ENCODE measurements around the gene STIM1.

Gene STIM1

DNA sequence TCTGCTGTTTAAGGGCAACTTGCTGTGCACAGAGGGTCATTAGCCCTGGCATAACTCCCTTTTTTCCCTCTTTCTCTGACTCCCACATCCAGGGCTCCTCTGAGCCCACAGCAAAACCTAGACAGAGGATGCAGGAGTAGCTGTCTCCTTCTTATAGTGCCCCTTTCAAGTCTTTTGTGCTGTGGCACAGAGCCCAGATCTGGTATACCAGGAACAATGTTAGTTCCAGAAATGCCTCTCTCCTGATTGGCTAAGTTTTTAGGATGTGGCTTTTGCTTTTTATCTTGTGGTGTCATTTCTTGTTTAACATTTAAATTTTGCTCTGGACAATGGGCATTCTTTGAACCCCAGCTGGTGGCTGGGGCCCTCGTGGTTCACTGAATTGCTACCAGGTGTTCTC, 213.5 kb downstream of the STIM1 start:
- Histone ChIP-seq H3K36me3 (ENCODE audit: control insufficient read depth, insufficient read depth, low read length) (peaks cover 4% of the 10 kb centered on the region), H3K27ac (ENCODE audit: low read depth, low read length) (no peak overlapping the region), H3K9ac (ENCODE audit: low read length) (no peak overlapping the region), H3K4me1 (ENCODE audit: control insufficient read depth, insufficient read depth, low read length) (peaks cover 31% of the 10 kb centered on the region), H3K27me3 (ENCODE audit: control insufficient read depth, insufficient read depth, low read length) (no peaks in the 10 kb centered on the region), H3K4me3 (ENCODE audit: low read length) (no peak overlapping the region)

DNA sequence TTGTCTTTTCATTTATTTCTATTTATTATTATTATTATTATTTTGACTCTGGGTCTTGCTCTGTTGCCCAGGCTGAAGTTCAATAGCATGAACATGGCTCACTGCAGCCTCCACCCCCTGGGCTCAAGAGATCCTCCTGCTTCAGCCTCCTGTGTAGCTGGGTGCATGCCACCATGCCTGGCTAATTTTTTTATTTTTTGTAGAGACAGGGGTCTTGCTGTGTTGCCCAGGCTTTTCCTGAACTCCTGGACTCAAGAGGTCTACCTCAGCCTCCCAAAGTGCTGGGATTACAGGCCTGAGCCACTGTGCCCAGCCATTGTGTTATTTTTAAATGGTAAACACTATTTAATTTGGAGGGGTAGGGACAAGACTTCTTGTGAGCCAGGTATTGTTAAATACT, 215.9 kb downstream of the STIM1 start:
- Histone ChIP-seq H3K9ac (ENCODE audit: low read length) (no peak overlapping the region), H3K27ac (ENCODE audit: low read depth, low read length) (no peak overlapping the region), H3K36me3 (ENCODE audit: control insufficient read depth, insufficient read depth, low read length) (peaks cover 4% of the 10 kb centered on the region), H3K27me3 (ENCODE audit: control insufficient read depth, insufficient read depth, low read length) (no peaks in the 10 kb centered on the region), H3K4me1 (ENCODE audit: control insufficient read depth, insufficient read depth, low read length) (peaks cover 16% of the 10 kb centered on the region), H3K4me3 (ENCODE audit: low read length) (no peak overlapping the region)

DNA sequence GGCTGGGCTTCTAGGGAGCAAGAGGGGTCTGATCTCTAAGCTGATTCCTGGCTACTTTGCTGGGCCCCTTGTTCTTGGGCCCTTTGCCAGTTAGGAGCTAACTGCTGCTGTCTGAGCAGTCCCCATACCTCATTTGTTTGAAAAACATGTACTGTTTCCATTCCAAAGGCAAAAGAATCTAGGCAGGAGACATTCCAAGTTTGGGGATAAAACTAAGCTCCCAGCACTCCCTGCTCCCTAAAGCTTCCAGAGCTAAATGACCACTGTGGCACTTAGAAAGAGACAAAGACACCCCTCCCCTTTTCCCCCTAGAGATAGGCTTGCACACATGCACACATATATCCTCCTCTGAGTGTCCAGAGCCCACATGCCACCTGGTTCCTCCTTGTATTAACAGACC, 216.4 kb downstream of the STIM1 start:
- no peak overlapping the region for H3K27ac ChIP-seq (ENCODE audit: low read depth, low read length)
- H3K4me1 ChIP-seq (ENCODE audit: control insufficient read depth, insufficient read depth, low read length), result peaks cover 15% of the 10 kb centered on the region
- H3K27me3 ChIP-seq (ENCODE audit: control insufficient read depth, insufficient read depth, low read length), result no peaks in the 10 kb centered on the region
- H3K4me3 ChIP-seq (ENCODE audit: low read length), result no peak overlapping the region
- H3K9ac ChIP-seq (ENCODE audit: low read length), result no peak overlapping the region
- peaks cover 4% of the 10 kb centered on the region for H3K36me3 ChIP-seq (ENCODE audit: control insufficient read depth, insufficient read depth, low read length)

DNA sequence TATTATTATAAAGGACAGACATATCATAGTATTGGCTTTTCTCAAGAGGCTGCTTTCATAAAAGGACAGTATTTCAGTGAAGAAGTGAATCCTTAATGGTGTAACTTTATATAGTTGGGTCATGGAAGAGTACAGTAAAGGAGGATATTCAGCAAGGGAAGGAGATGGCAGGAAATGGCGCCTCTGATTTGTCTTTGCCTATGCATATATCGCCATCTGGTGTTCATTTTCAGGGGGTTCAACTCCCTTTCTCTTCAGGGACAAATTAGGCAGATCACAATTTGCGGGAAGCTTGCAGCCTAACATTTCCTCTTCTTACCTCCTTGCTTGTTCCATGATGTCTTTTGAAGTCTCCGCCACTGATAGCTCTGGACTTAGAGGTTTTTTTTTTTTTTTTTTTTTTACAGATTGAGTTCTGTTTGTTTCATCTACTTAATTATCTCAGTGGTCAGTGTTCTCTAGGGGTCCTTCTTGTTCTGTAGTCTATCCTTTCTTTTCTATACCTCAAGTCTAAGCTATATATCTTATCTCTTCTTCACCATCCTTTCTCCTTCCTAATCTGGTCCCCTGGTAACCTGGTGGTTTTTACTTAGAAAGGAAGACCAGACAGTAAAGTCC, 217.3 kb downstream of the STIM1 start:
- no peaks in the 10 kb centered on the region for H3K27me3 ChIP-seq (ENCODE audit: control insufficient read depth, insufficient read depth, low read length)
- peaks cover 15% of the 10 kb centered on the region for H3K4me1 ChIP-seq (ENCODE audit: control insufficient read depth, insufficient read depth, low read length)
- H3K27ac ChIP-seq (ENCODE audit: low read depth, low read length), result no peak overlapping the region
- H3K4me3 ChIP-seq (ENCODE audit: low read length), result no peak overlapping the region
- H3K9ac ChIP-seq (ENCODE audit: low read length), result no peak overlapping the region
- peaks cover 4% of the 10 kb centered on the region for H3K36me3 ChIP-seq (ENCODE audit: control insufficient read depth, insufficient read depth, low read length)

DNA sequence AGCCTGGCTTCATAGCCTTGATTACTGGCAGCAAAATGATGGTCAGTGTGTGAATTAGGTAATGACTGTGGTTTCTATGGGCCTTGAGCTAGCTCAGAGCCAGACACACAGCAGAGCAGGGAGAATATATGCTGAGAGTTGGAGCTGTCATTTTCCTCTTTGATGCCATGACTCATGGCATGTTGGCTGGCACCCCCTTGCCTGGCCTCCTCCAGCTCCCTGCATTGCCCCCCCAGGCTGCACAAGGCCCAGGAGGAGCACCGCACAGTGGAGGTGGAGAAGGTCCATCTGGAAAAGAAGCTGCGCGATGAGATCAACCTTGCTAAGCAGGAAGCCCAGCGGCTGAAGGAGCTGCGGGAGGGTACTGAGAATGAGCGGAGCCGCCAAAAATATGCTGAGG, 218.8 kb downstream of the STIM1 start:
- Histone ChIP-seq H3K27ac (ENCODE audit: low read depth, low read length) (no peak overlapping the region), H3K9ac (ENCODE audit: low read length) (no peak overlapping the region), H3K4me3 (ENCODE audit: low read length) (no peak overlapping the region), H3K4me1 (ENCODE audit: control insufficient read depth, insufficient read depth, low read length) (peaks cover 9% of the 10 kb centered on the region), H3K27me3 (ENCODE audit: control insufficient read depth, insufficient read depth, low read length) (no peaks in the 10 kb centered on the region), H3K36me3 (ENCODE audit: control insufficient read depth, insufficient read depth, low read length) (peaks cover 4% of the 10 kb centered on the region)

DNA sequence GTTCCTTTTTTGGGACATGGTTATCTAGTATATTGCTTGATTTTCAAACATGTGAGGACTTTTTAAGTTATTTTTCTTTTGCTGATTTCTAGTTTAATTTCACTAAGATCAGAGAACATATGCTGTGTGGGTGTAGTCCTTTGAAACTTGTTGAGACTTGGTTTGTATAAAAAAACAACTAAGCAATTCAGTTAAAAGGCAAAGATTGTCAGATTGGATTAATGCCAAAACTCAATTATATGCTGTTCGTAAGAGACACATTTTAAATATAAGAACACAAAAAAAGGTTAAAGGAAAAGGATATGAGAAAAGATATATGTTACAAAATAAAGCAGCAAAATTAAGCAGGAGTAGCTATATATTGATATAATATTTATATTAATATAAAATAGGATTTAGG, 221.3 kb downstream of the STIM1 start:
- H3K27ac ChIP-seq (ENCODE audit: low read depth, low read length), result no peak overlapping the region
- H3K4me3 ChIP-seq (ENCODE audit: low read length), result no peak overlapping the region
- no peak overlapping the region for H3K9ac ChIP-seq (ENCODE audit: low read length)
- peaks cover 8% of the 10 kb centered on the region for H3K4me1 ChIP-seq (ENCODE audit: control insufficient read depth, insufficient read depth, low read length)
- peaks cover 3% of the 10 kb centered on the region for H3K36me3 ChIP-seq (ENCODE audit: control insufficient read depth, insufficient read depth, low read length)
- no peaks in the 10 kb centered on the region for H3K27me3 ChIP-seq (ENCODE audit: control insufficient read depth, insufficient read depth, low read length)

DNA sequence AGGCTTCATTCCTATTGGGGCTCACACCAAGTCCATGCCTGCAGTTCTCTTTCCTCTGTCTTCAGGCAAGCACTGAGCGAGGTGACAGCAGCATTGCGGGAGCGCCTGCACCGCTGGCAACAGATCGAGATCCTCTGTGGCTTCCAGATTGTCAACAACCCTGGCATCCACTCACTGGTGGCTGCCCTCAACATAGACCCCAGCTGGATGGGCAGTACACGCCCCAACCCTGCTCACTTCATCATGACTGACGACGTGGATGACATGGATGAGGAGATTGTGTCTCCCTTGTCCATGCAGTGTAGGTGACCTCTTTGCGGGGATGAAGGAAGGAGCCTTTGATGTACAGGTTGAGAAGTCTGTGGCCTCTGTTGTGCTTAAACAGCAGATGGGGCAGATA, 227.7 kb downstream of the STIM1 start:
- Histone ChIP-seq H3K4me3 (ENCODE audit: low read length) (no peak overlapping the region), H3K36me3 (ENCODE audit: control insufficient read depth, insufficient read depth, low read length) (peaks cover 21% of the 10 kb centered on the region), H3K9ac (ENCODE audit: low read length) (no peak overlapping the region), H3K27ac (ENCODE audit: low read depth, low read length) (no peak overlapping the region), H3K27me3 (ENCODE audit: control insufficient read depth, insufficient read depth, low read length) (no peaks in the 10 kb centered on the region), H3K4me1 (ENCODE audit: control insufficient read depth, insufficient read depth, low read length) (no peaks in the 10 kb centered on the region)

DNA sequence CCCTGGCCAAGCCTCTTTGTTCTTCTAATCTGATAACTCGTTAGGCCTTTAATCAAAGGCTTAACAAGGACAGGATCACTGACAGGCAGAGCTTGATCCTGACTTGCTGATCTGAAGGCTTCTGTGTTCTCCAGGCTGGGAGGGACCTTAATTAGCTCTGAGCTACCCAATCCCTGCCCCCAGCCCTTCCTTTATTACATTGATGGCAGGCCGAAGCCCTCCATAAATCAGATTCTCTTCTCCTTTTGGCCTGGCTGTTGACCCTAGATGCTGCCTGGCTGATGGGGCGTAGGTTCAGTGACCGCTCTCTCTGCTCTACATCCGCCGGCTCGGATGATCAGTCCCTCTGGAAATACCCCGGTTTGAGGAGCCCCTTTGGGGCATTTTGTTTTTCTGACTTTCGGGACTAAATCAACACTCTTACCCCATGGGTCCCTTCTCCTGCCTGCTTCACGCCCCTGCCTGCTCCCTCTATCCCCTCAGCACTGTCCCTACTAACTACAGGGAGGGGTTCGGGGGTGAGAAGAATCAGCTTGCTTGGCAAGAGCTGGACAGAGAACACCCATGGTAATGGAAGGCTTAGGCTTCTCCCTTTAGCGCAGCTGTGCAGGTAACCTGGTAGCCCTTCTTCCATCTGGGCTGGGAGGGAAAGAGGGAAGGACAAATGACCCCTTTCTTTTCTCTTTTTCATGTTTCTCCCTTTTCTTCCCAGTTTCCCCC, 229.1 kb downstream of the STIM1 start:
- no peaks in the 10 kb centered on the region for H3K4me1 ChIP-seq (ENCODE audit: control insufficient read depth, insufficient read depth, low read length)
- peaks cover 24% of the 10 kb centered on the region for H3K36me3 ChIP-seq (ENCODE audit: control insufficient read depth, insufficient read depth, low read length)
- no peaks in the 10 kb centered on the region for H3K27me3 ChIP-seq (ENCODE audit: control insufficient read depth, insufficient read depth, low read length)
- H3K4me3 ChIP-seq (ENCODE audit: low read length), result no peak overlapping the region
- H3K9ac ChIP-seq (ENCODE audit: low read length), result no peak overlapping the region
- no peak overlapping the region for H3K27ac ChIP-seq (ENCODE audit: low read depth, low read length)

DNA sequence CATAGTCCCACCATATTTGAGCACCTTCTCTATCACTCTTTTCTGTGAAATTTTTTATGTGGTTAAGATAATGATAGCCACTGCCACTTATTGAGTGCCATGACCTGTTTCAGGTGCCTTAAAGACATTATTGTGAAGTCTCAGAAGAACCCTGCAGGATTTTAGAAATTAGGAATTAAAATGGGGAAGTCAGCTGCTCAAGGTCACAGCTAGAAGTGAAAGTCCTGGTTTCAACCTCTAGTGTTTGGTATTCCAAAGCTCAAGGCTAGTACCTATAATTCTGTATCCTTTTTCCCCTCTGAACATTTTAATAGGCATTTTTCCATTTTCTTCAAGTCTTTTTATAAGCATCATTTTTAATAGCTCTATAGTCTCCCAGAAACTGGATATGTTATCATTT, 230.1 kb downstream of the STIM1 start:
- Histone ChIP-seq H3K27me3 (ENCODE audit: control insufficient read depth, insufficient read depth, low read length) (no peaks in the 10 kb centered on the region), H3K9ac (ENCODE audit: low read length) (no peak overlapping the region), H3K27ac (ENCODE audit: low read depth, low read length) (no peak overlapping the region), H3K4me1 (ENCODE audit: control insufficient read depth, insufficient read depth, low read length) (no peaks in the 10 kb centered on the region), H3K4me3 (ENCODE audit: low read length) (no peak overlapping the region), H3K36me3 (ENCODE audit: control insufficient read depth, insufficient read depth, low read length) (peaks cover 24% of the 10 kb centered on the region)

DNA sequence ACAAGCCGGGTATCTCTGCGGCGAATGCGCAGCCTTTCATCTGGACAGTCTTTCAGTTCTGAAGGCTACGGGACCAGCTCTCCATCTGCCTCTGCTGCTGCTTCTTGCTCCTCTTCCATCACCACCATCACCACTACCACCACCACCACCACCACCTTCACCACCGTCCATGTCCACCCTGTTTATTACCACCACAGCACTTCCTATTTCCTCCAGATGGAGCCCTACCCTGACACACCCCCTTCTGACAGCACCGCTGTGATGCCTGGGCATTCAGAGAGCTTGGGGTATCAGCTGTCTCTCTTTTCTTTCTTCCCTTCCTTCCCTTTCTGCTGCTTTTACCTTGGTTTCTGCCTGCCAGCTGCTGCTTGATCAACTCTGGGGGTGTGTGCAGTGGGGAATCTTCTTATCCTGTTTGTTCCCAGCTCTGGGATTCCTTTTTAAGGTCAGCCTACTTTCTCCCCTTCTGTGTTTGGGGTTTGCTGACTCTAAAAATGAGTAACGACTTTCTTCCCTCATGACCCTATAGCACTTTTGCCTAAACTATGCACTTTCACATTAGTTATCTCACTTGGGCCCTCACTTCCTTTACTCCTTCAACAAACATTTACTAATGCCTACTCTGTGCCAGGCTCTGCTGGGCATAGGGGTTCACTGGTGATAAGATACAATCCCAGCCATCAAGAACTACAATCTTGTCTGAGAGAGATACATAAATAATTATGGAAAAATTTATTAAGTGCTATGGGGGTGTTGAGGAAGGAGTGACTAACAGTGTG, 231.3 kb downstream of the STIM1 start:
- Histone ChIP-seq H3K27me3 (ENCODE audit: control insufficient read depth, insufficient read depth, low read length) (no peaks in the 10 kb centered on the region), H3K36me3 (ENCODE audit: control insufficient read depth, insufficient read depth, low read length) (peaks cover 23% of the 10 kb centered on the region), H3K4me1 (ENCODE audit: control insufficient read depth, insufficient read depth, low read length) (no peaks in the 10 kb centered on the region), H3K27ac (ENCODE audit: low read depth, low read length) (no peak overlapping the region), H3K4me3 (ENCODE audit: low read length) (no peak overlapping the region), H3K9ac (ENCODE audit: low read length) (no peak overlapping the region)

DNA sequence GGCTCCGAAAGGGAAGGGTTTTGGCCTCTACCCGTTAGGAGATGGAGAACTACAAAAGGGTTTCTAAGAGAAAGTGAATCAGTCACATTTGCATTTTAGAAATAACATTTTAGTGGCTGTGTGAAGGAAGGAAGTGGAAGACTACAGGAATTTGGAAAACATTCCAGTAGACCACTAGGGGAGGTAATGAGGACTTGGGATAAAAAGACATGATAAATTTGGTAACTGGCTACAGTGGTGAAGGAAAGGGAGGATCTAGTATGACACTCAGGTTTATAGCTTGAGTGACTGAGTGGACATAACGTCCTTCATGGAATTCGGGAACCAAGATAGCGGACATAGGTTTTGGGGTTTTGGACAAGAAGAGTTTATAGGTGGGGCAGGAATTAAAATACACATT, 232.1 kb downstream of the STIM1 start:
- H3K4me3 ChIP-seq (ENCODE audit: low read length), result no peak overlapping the region
- no peak overlapping the region for H3K27ac ChIP-seq (ENCODE audit: low read depth, low read length)
- H3K9ac ChIP-seq (ENCODE audit: low read length), result no peak overlapping the region
- no peaks in the 10 kb centered on the region for H3K27me3 ChIP-seq (ENCODE audit: control insufficient read depth, insufficient read depth, low read length)
- H3K36me3 ChIP-seq (ENCODE audit: control insufficient read depth, insufficient read depth, low read length), result peaks cover 18% of the 10 kb centered on the region
- H3K4me1 ChIP-seq (ENCODE audit: control insufficient read depth, insufficient read depth, low read length), result no peaks in the 10 kb centered on the region

DNA sequence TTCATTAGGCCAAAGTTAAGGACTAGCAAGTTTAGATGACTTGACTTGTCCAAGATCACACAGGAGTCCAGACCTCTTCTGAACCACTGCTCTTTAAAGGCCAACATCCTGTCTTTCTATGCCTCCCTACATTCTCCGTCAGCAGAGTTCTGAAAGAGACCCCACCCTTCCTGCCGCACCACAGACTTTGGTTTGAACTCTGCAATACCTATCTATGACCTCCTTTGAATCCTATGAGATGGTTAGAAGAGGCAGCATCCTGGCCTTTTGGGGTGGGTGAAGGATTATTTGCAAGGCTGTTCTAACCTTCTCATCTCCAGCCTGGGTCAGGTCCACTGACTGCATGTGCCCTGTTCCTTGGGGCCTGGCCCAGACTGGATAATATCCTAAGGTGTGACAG, 234.8 kb downstream of the STIM1 start:
- Histone ChIP-seq H3K9ac (ENCODE audit: low read length) (no peak overlapping the region), H3K36me3 (ENCODE audit: control insufficient read depth, insufficient read depth, low read length) (peaks cover 10% of the 10 kb centered on the region), H3K4me3 (ENCODE audit: low read length) (no peak overlapping the region)

More for the DNA sequence above, 234.8 kb downstream of the STIM1 start:
- Histone ChIP-seq H3K27me3 (ENCODE audit: control insufficient read depth, insufficient read depth, low read length) (no peaks in the 10 kb centered on the region), H3K4me1 (ENCODE audit: control insufficient read depth, insufficient read depth, low read length) (no peaks in the 10 kb centered on the region), H3K27ac (ENCODE audit: low read depth, low read length) (no peak overlapping the region)

All from rectal smooth muscle tissue (tissue), 1 donor.